GM10266 (cell line): ENCODE results near the gene MIR17HG.

Experiments
- DNase-seq: peaks from one replicate; pipeline ENCODE4 v3.0.0; 2012; ENCODE audit errors: extremely low spot score
- TF ChIP-seq, protein P1 (sequence below): IDR thresholded peaks from 2 replicates; pipeline ENCODE4 v1.5.1; 2012; ENCODE audit warnings: mild to moderate bottlenecking, low read depth; ENCODE audit not compliant: control insufficient read depth, insufficient read depth; ENCODE audit errors: missing control alignments

Gene MIR17HG

DNA sequence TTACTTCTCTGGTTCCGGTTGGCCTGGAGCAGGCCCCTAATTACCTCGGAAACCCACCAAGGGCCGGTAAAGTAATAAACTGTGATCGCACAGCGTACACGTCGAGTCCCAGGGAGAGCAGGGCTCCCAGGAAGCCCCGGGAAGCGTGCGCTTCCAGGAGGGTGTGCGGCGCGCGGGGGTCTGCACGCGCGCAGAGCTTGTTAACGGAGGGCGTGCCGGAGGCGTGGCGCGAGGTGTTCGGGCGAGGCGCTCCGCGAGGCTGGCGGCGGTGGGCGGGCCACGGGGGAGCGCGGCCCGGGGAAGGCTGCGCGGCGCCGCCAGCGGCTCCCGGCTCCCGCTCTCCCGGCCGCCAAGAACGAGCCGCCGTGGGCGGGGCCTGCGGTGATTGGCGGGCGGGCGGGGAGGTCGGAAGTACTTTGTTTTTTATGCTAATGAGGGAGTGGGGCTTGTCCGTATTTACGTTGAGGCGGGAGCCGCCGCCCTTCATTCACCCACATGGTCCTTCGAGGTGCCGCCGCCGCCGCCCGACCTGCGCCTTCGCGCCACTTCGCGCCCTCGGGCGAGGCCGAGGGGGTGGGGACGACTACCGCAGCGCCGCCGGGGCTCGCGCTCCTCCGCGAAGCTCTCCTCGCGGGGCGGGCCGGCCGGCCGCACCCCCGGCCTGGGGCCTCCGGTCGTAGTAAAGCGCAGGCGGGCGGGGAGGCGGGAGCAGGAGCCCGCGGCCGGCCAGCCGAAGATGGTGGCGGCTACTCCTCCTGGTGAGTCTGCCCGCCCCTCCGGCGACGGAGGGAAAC lies at the start of gene MIR17HG:
MIR17HG (plus strand) TSS at position 486 of the 794 bp plus-strand sequence.
- TF ChIP-seq, protein P1, sequence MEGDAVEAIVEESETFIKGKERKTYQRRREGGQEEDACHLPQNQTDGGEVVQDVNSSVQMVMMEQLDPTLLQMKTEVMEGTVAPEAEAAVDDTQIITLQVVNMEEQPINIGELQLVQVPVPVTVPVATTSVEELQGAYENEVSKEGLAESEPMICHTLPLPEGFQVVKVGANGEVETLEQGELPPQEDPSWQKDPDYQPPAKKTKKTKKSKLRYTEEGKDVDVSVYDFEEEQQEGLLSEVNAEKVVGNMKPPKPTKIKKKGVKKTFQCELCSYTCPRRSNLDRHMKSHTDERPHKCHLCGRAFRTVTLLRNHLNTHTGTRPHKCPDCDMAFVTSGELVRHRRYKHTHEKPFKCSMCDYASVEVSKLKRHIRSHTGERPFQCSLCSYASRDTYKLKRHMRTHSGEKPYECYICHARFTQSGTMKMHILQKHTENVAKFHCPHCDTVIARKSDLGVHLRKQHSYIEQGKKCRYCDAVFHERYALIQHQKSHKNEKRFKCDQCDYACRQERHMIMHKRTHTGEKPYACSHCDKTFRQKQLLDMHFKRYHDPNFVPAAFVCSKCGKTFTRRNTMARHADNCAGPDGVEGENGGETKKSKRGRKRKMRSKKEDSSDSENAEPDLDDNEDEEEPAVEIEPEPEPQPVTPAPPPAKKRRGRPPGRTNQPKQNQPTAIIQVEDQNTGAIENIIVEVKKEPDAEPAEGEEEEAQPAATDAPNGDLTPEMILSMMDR: no peak
- DNase-seq: peak; percentile 93

DNA sequence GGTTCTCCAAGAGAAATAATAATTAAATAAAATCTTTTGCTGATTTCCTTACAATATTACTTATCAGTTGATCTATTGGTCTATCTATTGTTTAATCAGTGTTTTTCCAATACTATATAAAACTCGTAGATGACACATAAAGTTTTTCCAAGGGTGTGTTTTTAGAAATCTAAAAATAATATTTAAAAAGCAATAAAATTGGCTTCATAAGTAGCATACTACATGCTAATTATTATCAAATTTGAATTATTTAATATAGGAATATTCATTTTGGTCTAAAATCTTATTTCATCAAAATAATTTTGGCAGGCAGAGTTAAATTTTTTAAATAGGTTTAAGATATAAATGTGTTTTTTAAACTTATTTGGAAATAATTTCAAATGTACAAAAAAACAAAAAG lies 49.4 kb upstream of the MIR17HG start:
- DNase-seq: no peak
- TF ChIP-seq, protein P1: no peak

DNA sequence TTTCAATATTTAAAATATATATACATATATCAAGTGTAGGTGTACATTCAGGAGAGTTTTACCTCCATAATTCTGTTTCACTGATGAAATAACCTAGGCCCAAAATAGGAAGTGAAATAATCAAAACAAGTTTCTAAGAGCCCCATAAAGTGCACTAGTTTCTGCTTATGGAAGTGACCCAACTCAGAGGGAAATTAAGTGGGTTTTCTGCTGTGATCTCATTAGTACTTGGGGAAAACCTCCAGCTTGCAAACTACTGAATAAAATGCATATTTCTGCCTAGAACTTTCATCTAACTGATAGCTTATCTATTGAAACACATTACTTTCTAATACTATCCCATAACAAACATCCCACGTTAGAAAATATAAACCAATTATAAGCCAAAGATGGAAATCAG lies 45.4 kb upstream of the MIR17HG start:
- TF ChIP-seq, protein P1: no peak
- peak; percentile 21 for DNase-seq

DNA sequence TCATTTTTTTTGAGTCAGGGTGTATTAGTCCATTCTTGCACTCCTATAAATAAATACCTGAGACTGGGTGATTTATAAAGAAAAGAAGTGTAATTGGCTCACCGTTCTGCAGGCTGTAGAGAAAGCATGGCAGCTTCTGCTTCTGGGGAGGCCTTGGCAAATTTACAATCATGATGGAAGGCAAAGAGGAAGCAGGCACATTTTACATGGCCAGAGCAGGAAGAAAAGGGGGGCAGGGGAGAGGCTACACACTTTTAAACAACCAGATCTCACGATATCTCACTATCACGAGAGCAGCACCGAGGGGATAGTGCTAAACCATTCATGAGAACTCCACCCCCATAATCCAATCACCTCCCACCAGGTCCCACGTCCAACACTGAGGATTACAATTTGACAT lies 44.5 kb upstream of the MIR17HG start:
- TF ChIP-seq, protein P1: no peak

DNA sequence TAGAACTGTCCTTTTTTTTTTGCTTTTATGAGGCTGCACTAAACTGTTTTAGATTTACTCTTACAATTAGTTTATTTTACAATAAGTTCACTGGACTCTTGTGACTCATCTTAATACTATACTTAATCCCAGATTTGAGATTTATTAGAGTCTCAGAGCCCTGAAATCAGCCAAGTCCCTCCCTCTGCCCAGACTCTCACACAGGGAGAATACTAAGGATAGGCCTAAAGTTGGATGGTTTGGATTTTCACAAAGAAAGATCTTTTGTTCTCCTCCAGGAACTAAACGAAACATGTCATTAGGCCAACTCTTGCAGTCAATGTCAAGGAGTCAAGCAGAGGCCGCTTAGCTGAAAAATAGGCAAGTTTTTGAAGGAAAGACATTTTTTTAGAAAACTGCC lies 42.7 kb upstream of the MIR17HG start:
- no peak for DNase-seq
- TF ChIP-seq, protein P1: no peak

More for the DNA sequence above, 44.5 kb upstream of the MIR17HG start:
- DNase-seq: no peak

DNA sequence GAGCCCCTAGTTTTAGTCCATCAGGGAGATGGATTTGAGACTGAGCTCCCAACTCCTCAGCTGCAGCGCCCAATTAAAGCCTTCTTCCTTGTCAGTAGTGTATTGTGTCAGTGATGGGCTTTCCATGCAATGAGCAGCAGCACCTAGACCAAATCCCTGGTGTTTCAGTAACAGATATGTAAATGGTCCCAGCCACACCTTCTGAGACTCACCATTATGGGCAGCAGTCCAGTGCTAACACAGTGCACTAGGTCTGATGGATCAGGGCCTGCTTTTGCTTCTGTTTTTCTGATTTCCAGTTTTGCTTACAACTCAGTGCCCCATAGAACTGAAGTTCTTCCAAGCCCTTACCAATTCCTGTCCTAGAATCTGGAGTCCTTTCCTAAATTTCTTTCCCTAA lies 41.8 kb upstream of the MIR17HG start:
- TF ChIP-seq, protein P1: no peak

DNA sequence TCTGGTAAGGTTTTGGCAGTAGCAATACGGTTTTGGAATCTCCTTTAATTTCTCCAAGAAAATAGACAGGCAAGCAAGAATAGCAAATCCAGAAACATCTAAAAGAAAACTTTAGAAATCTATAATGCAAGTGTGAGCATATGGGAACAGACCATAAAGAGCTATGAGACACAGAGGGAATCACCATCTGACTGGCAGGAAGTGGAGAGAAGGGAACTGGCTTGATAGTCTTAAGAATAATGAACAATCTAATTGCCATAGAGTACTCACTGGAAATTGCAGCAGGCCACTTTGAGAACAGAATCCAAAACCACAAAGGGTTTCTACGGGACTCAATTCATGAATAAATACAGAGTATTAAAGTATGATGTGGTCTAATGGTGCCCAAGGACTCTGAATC lies 39.6 kb upstream of the MIR17HG start:
- TF ChIP-seq, protein P1: no peak
- DNase-seq: no peak

More for the DNA sequence above, 41.8 kb upstream of the MIR17HG start:
- no peak for DNase-seq
